Lung (tissue), 12 donors: ENCODE data around the gene TP53RK. TPM values are rescaled to one million over a fixed set of nuclear protein-coding genes. Genes with fewer than 3 reads are reported as not detected.

ENCODE experiments used
- ATAC-seq: fragments of 200-7000 bp; cut with Tn5 transposase; one replicate; pipeline ENCODE4 v1.9.1; 2020; ENCODE audit warnings: moderate number of reproducible peaks; ENCODE audit not compliant: insufficient read depth, low FRiP score
- DNase-seq, 3 donors: peaks; one replicate each; pipeline ENCODE4 v3.0.0-alpha.2; 2013 to 2017
- H3K27ac ChIP-seq, 2 donors: one replicate each; pipeline ENCODE4 v1.5.1; 2013; ENCODE audit warnings: mild to moderate bottlenecking in 2 of 2, moderate library complexity in 2 of 2, control low read depth in 1 of 2, inconsistent platforms in 1 of 2, low read depth in 1 of 2, low read length in 1 of 2
- H3K27me3 ChIP-seq, 3 donors: one replicate each; pipeline ENCODE4 v1.5.1; 2013; ENCODE audit warnings: low read length in 2 of 3; ENCODE audit not compliant: control insufficient read depth in 3 of 3, insufficient read depth in 3 of 3
- H3K36me3 ChIP-seq, 4 donors: one replicate each; pipeline ENCODE4 v1.5.1; 2013; ENCODE audit warnings: low read length in 4 of 4, mild to moderate bottlenecking in 1 of 4, moderate library complexity in 1 of 4; ENCODE audit not compliant: control insufficient read depth in 4 of 4, insufficient read depth in 4 of 4
- H3K4me1 ChIP-seq, 5 donors: one replicate each; pipeline ENCODE4 v1.5.1; 2013; ENCODE audit warnings: low read length in 5 of 5, mild to moderate bottlenecking in 2 of 5, moderate library complexity in 1 of 5; ENCODE audit not compliant: control insufficient read depth in 5 of 5, insufficient read depth in 5 of 5
- H3K4me3 ChIP-seq: one replicate; pipeline ENCODE4 v1.5.1; 2013; ENCODE audit warnings: mild to moderate bottlenecking, control low read depth, moderate library complexity
- H3K9ac ChIP-seq, 2 donors: one replicate each; pipeline ENCODE4 v1.5.1; 2013; ENCODE audit warnings: low read length in 2 of 2, control low read depth in 1 of 2; ENCODE audit not compliant: insufficient read depth in 1 of 2
- H3K9me3 ChIP-seq, 4 donors: one replicate each; pipeline ENCODE4 v1.5.1; 2013; ENCODE audit warnings: low read length in 3 of 4, mild to moderate bottlenecking in 1 of 4, moderate library complexity in 1 of 4; ENCODE audit not compliant: control insufficient read depth in 4 of 4, insufficient read depth in 3 of 4
- WGBS, 2 donors: extraction: QIAGEN DNeasy Blood & Tissue Kit; methylation state at CpG; one replicate each; pipeline ENCODE4 v1.1.7; 2013; 5-methylcytosine and 5-hydroxymethylcytosine counted together
- polyA plus RNA-seq, 2 donors: library from polyadenylated mRNA; stranded (reverse); fragments of 200-250 nt; gene quantifications; one replicate each; pipeline ENCODE4 v1.2.1, GENCODE V29; 2013
- total RNA-seq, 2 donors: library from RNA; depleted of rRNA in 1 of 2; stranded (reverse); fragments of >200 nt in 1 of 2; gene quantifications; one replicate each; pipeline ENCODE4 v1.2.1, GENCODE V29; 2014 to 2021
- TF ChIP-seq, protein P1 (sequence below): IDR thresholded peaks from 2 replicates; pipeline ENCODE4 v1.5.1; 2012; ENCODE audit warnings: mild to moderate bottlenecking; ENCODE audit errors: control extremely low read depth, extremely low read depth
- donor health status: control.
- donor health status: control.
- donor health status: Bipolar disorder and iron deficiency.
- donor health status: healthy.
- donor health status: DM: yes; HTN: yes; CAD: no.

Gene TP53RK
- total and polyA plus RNA-seq, 4 donors: 11.6 to 15.7 (median 12.5) TPM

DNA sequence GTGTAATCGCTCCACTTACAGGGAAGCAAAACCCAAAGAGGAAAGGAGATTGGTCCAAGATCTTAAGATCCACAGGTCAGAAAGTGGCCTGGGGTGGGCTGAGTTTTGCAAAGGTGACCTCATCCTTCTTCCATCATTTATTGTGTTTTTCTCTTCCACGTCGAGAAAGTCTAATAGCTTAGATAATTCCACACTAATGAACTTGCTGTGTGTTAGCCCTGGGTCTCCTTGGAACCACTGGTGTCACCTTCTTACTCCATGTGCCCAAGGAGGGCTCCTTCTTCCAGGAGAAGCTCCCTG is 39.6 kb downstream of the TP53RK start:
- no peak for ATAC-seq
- no peak overlapping the region for H3K27ac ChIP-seq

GRCh38 chr20:46648903-46649649 is 40.2 kb downstream of the TP53RK start:
- ATAC-seq (no peak), DNase-seq (no peak)
- H3K27ac ChIP-seq: no peak overlapping the region
- 72 to 73% methylated on average over 8 of the region's 8 CpGs for WGBS, 2 donors
- peaks cover 0 to 14% (median 4%) of the 10 kb centered on the region in 3 donors for H3K27me3 ChIP-seq
- H3K9me3 ChIP-seq: no peaks in the 10 kb centered on the region
- H3K4me3 ChIP-seq: no peak overlapping the region
- peaks cover 0 to 2% (median 0%) of the 10 kb centered on the region in 5 donors for H3K4me1 ChIP-seq
- no peaks in the 10 kb centered on the region for H3K36me3 ChIP-seq
- TF ChIP-seq, protein P1, sequence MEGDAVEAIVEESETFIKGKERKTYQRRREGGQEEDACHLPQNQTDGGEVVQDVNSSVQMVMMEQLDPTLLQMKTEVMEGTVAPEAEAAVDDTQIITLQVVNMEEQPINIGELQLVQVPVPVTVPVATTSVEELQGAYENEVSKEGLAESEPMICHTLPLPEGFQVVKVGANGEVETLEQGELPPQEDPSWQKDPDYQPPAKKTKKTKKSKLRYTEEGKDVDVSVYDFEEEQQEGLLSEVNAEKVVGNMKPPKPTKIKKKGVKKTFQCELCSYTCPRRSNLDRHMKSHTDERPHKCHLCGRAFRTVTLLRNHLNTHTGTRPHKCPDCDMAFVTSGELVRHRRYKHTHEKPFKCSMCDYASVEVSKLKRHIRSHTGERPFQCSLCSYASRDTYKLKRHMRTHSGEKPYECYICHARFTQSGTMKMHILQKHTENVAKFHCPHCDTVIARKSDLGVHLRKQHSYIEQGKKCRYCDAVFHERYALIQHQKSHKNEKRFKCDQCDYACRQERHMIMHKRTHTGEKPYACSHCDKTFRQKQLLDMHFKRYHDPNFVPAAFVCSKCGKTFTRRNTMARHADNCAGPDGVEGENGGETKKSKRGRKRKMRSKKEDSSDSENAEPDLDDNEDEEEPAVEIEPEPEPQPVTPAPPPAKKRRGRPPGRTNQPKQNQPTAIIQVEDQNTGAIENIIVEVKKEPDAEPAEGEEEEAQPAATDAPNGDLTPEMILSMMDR: no peak
- no peak overlapping the region for H3K9ac ChIP-seq

More for the DNA sequence above, 39.6 kb downstream of the TP53RK start:
- no peaks in the 10 kb centered on the region for H3K36me3 ChIP-seq
- no peaks in the 10 kb centered on the region for H3K9me3 ChIP-seq
- no peak for DNase-seq
- TF ChIP-seq, protein P1: no peak
- H3K4me1 ChIP-seq: peaks cover 0 to 2% (median 0%) of the 10 kb centered on the region in 5 donors
- 71 to 73% methylated on average over 3 of the region's 3 CpGs for WGBS, 2 donors
- H3K9ac ChIP-seq: no peak overlapping the region
- peaks cover 0 to 14% (median 4%) of the 10 kb centered on the region in 3 donors for H3K27me3 ChIP-seq
- H3K4me3 ChIP-seq: no peak overlapping the region

- no peak overlapping the region for H3K27ac ChIP-seq
- ATAC-seq: no peak
- H3K9me3 ChIP-seq: no peaks in the 10 kb centered on the region
- H3K4me1 ChIP-seq: peaks cover 0 to 2% (median 0%) of the 10 kb centered on the region in 5 donors
- no peak for DNase-seq
- no peak overlapping the region for H3K4me3 ChIP-seq
- no peaks in the 10 kb centered on the region for H3K36me3 ChIP-seq
- no peak overlapping the region for H3K9ac ChIP-seq
- H3K27me3 ChIP-seq: peaks cover 0 to 14% (median 4%) of the 10 kb centered on the region in 3 donors
- WGBS, 2 donors: 68 to 70% methylated on average over 4 of the region's 4 CpGs
- TF ChIP-seq, protein P1: no peak
Observed at GRCh38 chr20:46647469-46647868, 41.8 kb downstream of the TP53RK start.
